Effector memory CD8-positive, alpha-beta T cell (primary cell): ENCODE measurements around the gene CPA1.
A peak's percentile ranks its signal among the peaks of the same experiment; 100 is the strongest.

Source experiments
- ATAC-seq: fragments of 150-1000 bp; cut with Tn5 transposase; replicated peaks from 2 replicates; pipeline ENCODE4 v1.10.0; 2021; ENCODE audit warnings: mild to moderate bottlenecking, moderate library complexity
- DNase-seq, 3 experiments: peaks; one replicate each; pipeline ENCODE4 v3.0.0; 2021
- H3K27ac Mint-ChIP-seq, 2 donors: one replicate each; pipeline ENCODE4 v1.8.0; 2022; ENCODE audit warnings: mild to moderate bottlenecking in 2 of 2, mixed read lengths in 2 of 2, moderate library complexity in 2 of 2
- H3K27me3 Mint-ChIP-seq, 2 donors: one replicate each; pipeline ENCODE4 v1.8.0; 2022; ENCODE audit warnings: mixed read lengths in 2 of 2
- H3K36me3 Mint-ChIP-seq: one replicate; pipeline ENCODE4 v1.8.0; 2022; ENCODE audit warnings: mild to moderate bottlenecking, moderate library complexity, mixed read lengths; ENCODE audit not compliant: insufficient read depth
- H3K4me1 Mint-ChIP-seq, 2 donors: one replicate each; pipeline ENCODE4 v1.8.0; 2022; ENCODE audit warnings: low read depth in 2 of 2, mixed read lengths in 2 of 2
- H3K4me3 Mint-ChIP-seq, 2 donors: one replicate each; pipeline ENCODE4 v1.8.0; 2022; ENCODE audit warnings: mild to moderate bottlenecking in 2 of 2, mixed read lengths in 2 of 2, moderate library complexity in 2 of 2
- H3K9me3 Mint-ChIP-seq, 2 donors: one replicate each; pipeline ENCODE4 v1.8.0; 2022; ENCODE audit warnings: mixed read lengths in 2 of 2

Gene CPA1

DNA sequence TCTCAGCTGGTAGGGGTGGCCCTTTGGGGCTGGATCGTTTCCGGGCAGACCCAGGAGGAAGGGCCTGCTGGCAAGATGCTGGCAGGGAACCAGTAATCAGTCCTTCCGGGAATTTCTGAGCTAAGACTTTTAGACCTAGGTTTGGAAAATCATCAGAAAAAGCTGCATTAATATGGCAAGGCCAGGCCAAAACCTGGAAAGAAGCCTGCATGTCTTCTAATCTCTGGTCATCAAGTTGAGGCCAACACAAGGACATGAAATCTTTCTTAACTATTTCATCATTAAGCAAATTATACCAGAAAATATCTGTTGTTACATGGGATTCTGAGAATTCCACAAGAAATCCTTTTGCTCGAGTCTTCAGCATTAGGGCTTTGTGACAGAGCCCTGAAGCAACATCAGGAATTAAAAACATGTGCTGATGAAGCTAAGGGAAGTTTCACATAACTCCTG lies 19.9 kb downstream of the CPA1 start:
- H3K4me1 Mint-ChIP-seq, result no peaks in the 10 kb centered on the region
- H3K36me3 Mint-ChIP-seq, result peaks cover 2% of the 10 kb centered on the region
- ATAC-seq, result no peak
- DNase-seq, result no peak
- H3K27ac Mint-ChIP-seq, result no peak overlapping the region
- H3K27me3 Mint-ChIP-seq, result no peaks in the 10 kb centered on the region
- H3K4me3 Mint-ChIP-seq, result no peak overlapping the region
- no peaks in the 10 kb centered on the region for H3K9me3 Mint-ChIP-seq

DNA sequence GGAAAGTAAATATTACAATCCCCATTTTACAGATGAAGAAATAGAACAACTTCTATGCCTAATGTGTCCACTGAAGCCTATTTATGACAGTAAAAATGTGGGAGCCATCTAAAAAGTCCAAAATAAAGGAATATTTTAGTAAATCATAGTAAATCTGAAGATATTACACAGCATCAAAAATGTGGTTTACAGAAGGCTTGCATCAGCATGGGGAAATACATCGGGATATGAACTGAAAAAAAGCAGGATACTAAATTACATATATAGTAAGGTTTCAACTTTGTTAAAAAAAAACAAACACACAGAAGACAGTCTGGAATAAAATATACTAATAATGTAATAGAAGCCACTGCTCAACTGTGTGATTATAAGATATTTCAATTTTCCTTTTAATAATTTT lies 20.8 kb downstream of the CPA1 start:
- Mint-ChIP-seq H3K27ac (no peak overlapping the region), H3K36me3 (peaks cover 2% of the 10 kb centered on the region), H3K27me3 (no peaks in the 10 kb centered on the region), H3K4me3 (no peak overlapping the region), H3K9me3 (no peaks in the 10 kb centered on the region), H3K4me1 (no peaks in the 10 kb centered on the region)
- ATAC-seq, result no peak
- no peak for DNase-seq

- Mint-ChIP-seq H3K4me1 (no peaks in the 10 kb centered on the region), H3K9me3 (no peaks in the 10 kb centered on the region), H3K36me3 (peaks cover 2% of the 10 kb centered on the region), H3K27ac (no peak overlapping the region), H3K27me3 (no peaks in the 10 kb centered on the region), H3K4me3 (no peak overlapping the region)
- DNase-seq (no peak), ATAC-seq (no peak)
Measured at GRCh38 chr7:130401578-130401977, 21.3 kb downstream of the CPA1 start.

GRCh38 chr7:130405003-130405402 lies 24.7 kb downstream of the CPA1 start:
- Mint-ChIP-seq H3K36me3 (no peaks in the 10 kb centered on the region), H3K27ac (no peak overlapping the region), H3K4me1 (no peaks in the 10 kb centered on the region), H3K4me3 (no peak overlapping the region), H3K27me3 (no peaks in the 10 kb centered on the region), H3K9me3 (no peaks in the 10 kb centered on the region)
- DNase-seq (no peak), ATAC-seq (no peak)

GRCh38 chr7:130409067-130409711 lies 28.9 kb downstream of the CPA1 start:
- ATAC-seq, result no peak
- DNase-seq, result no peak
- Mint-ChIP-seq H3K36me3 (no peaks in the 10 kb centered on the region), H3K4me3 (no peak overlapping the region), H3K9me3 (no peaks in the 10 kb centered on the region), H3K27ac (no peak overlapping the region), H3K4me1 (no peaks in the 10 kb centered on the region), H3K27me3 (no peaks in the 10 kb centered on the region)

DNA sequence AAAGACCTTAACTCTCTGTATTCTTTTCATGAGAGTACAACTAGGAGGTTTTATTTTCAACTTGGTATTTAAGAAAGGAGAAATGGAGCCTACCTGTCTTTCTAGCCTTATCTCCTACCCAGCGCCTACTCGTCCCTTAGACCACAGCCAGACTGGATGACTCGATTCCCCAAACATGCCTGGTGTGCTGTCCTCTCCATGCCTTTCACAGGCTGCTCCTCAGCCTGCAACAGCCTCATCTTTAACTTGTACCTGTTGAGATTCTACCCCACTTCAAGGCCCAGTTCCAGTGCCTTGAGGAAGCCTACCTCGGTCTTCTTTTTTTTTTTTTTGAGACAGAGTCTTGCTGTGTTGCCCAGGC lies 29.4 kb downstream of the CPA1 start:
- no peak for DNase-seq

DNA sequence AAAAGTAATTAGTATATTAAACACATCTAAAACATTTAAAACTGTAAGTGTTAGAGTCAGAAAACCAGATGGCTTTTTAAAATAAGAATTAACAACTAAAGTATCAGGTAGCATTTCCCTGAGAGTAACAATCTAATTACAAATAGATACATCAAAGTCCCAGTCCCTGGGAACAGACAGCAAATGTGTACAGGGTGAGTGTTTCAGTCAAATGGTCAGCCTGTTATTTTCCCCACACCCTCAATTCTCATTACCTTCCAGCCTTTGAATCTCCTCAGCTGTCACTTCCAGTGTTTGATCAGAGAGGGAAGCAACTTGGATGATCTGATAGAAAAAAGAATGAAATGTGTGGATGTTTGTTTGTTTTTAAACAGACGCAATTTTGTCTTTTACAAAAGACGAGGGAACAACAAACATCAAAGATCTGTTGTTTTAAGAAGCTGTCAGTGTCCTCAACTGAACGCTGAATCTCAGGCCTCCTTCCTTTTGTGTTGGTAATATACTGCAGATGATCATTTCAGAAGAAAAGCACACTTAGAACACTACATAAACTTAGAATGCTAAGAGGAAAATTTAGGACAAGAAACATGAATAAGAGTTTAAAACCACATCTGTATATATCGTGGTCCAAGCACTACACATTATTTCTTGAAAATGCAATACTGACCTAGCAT lies 30.7 kb downstream of the CPA1 start:
- no peak for DNase-seq
- no peak for ATAC-seq
- no peak overlapping the region for H3K4me3 Mint-ChIP-seq
- no peaks in the 10 kb centered on the region for H3K9me3 Mint-ChIP-seq
- H3K36me3 Mint-ChIP-seq, result no peaks in the 10 kb centered on the region
- no peak overlapping the region for H3K27ac Mint-ChIP-seq
- H3K4me1 Mint-ChIP-seq, result peaks cover 9% of the 10 kb centered on the region in 2 donors
- H3K27me3 Mint-ChIP-seq, result no peaks in the 10 kb centered on the region

More for the DNA sequence above, 29.4 kb downstream of the CPA1 start:
- no peaks in the 10 kb centered on the region for H3K27me3 Mint-ChIP-seq
- no peak overlapping the region for H3K4me3 Mint-ChIP-seq
- H3K4me1 Mint-ChIP-seq, result peaks cover under 1% of the 10 kb centered on the region in 2 donors
- no peak for ATAC-seq
- no peak overlapping the region for H3K27ac Mint-ChIP-seq
- H3K36me3 Mint-ChIP-seq, result no peaks in the 10 kb centered on the region
- H3K9me3 Mint-ChIP-seq, result no peaks in the 10 kb centered on the region

GRCh38 chr7:130413201-130413600 lies 32.9 kb downstream of the CPA1 start:
- no peak for DNase-seq
- no peak overlapping the region for H3K4me3 Mint-ChIP-seq
- H3K4me1 Mint-ChIP-seq, result peaks cover 13 to 23% of the 10 kb centered on the region in 2 donors
- H3K9me3 Mint-ChIP-seq, result no peaks in the 10 kb centered on the region
- ATAC-seq, result no peak
- H3K27me3 Mint-ChIP-seq, result no peaks in the 10 kb centered on the region
- H3K27ac Mint-ChIP-seq, result no peak overlapping the region
- H3K36me3 Mint-ChIP-seq, result no peaks in the 10 kb centered on the region

- Mint-ChIP-seq H3K27me3 (no peaks in the 10 kb centered on the region), H3K4me1 (peaks cover 13 to 23% of the 10 kb centered on the region in 2 donors), H3K36me3 (no peaks in the 10 kb centered on the region), H3K9me3 (no peaks in the 10 kb centered on the region), H3K4me3 (no peak overlapping the region), H3K27ac (peak overlapping the region in 1 of 2 donors; percentile 16)
- peak; percentile 51 for ATAC-seq
- no peak for DNase-seq
Measured at GRCh38 chr7:130415006-130415405, 34.7 kb downstream of the CPA1 start.

GRCh38 chr7:130417213-130417612 lies 36.9 kb downstream of the CPA1 start:
- no peaks in the 10 kb centered on the region for H3K9me3 Mint-ChIP-seq
- DNase-seq (no peak), ATAC-seq (no peak)
- peak overlapping the region in 1 of 2 donors; percentile 9 for H3K4me3 Mint-ChIP-seq
- peaks cover 13 to 27% of the 10 kb centered on the region in 2 donors for H3K4me1 Mint-ChIP-seq
- H3K27ac Mint-ChIP-seq, result peak overlapping the region in 1 of 2 donors; percentile 66
- no peaks in the 10 kb centered on the region for H3K27me3 Mint-ChIP-seq
- H3K36me3 Mint-ChIP-seq, result peaks cover 4% of the 10 kb centered on the region

GRCh38 chr7:130418306-130418705 lies 38.0 kb downstream of the CPA1 start:
- H3K4me3 Mint-ChIP-seq, result no peak overlapping the region
- H3K9me3 Mint-ChIP-seq, result no peaks in the 10 kb centered on the region
- ATAC-seq, result no peak
- H3K27ac Mint-ChIP-seq, result no peak overlapping the region
- peaks cover 13 to 27% of the 10 kb centered on the region in 2 donors for H3K4me1 Mint-ChIP-seq
- peaks cover 4% of the 10 kb centered on the region for H3K36me3 Mint-ChIP-seq
- DNase-seq, result no peak
- H3K27me3 Mint-ChIP-seq, result no peaks in the 10 kb centered on the region

DNA sequence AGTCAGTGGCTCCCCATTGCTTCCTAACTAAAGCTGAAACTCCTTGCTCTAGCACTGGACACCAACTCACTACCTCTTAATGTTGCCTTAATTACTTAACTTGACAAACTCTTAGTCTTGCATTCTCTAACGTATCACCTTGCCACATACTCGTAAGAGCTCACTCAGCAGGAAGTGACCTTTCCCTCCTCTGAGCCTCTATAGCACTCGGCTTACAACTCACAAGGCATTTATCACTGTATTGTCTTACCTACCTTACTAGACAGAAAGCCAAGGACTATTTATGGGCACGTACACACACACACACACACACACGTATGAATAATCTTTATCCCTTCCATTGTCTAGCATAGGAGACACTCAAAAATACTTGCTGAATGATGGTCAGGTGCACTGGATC lies 39.4 kb downstream of the CPA1 start:
- ATAC-seq (no peak), DNase-seq (no peak)
- Mint-ChIP-seq H3K9me3 (no peaks in the 10 kb centered on the region), H3K4me3 (no peak overlapping the region), H3K36me3 (peaks cover 4% of the 10 kb centered on the region), H3K4me1 (peaks cover 12 to 27% of the 10 kb centered on the region in 2 donors), H3K27me3 (no peaks in the 10 kb centered on the region), H3K27ac (no peak overlapping the region)

- Mint-ChIP-seq H3K9me3 (no peaks in the 10 kb centered on the region), H3K27ac (no peak overlapping the region), H3K27me3 (no peaks in the 10 kb centered on the region), H3K4me3 (no peak overlapping the region), H3K36me3 (peaks cover 4% of the 10 kb centered on the region), H3K4me1 (peaks cover 4 to 18% of the 10 kb centered on the region in 2 donors)
- no peak for ATAC-seq
- DNase-seq, result no peak
Measured at GRCh38 chr7:130420943-130421578, 40.8 kb downstream of the CPA1 start.

- H3K4me3 Mint-ChIP-seq, result no peak overlapping the region
- H3K27me3 Mint-ChIP-seq, result no peaks in the 10 kb centered on the region
- no peaks in the 10 kb centered on the region for H3K9me3 Mint-ChIP-seq
- peaks cover 4 to 13% of the 10 kb centered on the region in 2 donors for H3K4me1 Mint-ChIP-seq
- DNase-seq (no peak), ATAC-seq (no peak)
- peaks cover 4% of the 10 kb centered on the region for H3K36me3 Mint-ChIP-seq
- H3K27ac Mint-ChIP-seq, result no peak overlapping the region
Measured at GRCh38 chr7:130421684-130422083, 41.4 kb downstream of the CPA1 start.
